MM.1S (cell line): ENCODE measurements around the gene CTNNA3.

Experiments used
- CTCF ChIP-seq: fragments of 300-600 bp; sonication (generic); IDR thresholded peaks from 2 replicates; pipeline ENCODE4 v1.5.1; 2016; ENCODE audit warnings: antibody characterized with exemption, low read length, mixed read lengths
- EZH2 ChIP-seq: fragments of 300-600 bp; sonication (generic); optimal IDR thresholded peaks from 2 replicates; pipeline ENCODE3; 2017; ENCODE audit warnings: low read depth, mild to moderate bottlenecking, antibody characterized with exemption, low read length, mixed read lengths

- TF ChIP-seq CTCF (no peak), EZH2 (no peak)
Measured at GRCh38 chr10:66398669-66399068, 1297.3 kb downstream of the CTNNA3 start.
